Occipital lobe (tissue), 3 donors: ENCODE data around the gene ZBTB37. TPM values are rescaled to one million over a fixed set of nuclear protein-coding genes. Genes with fewer than 3 reads are reported as not detected.
"Not testable (repeated sequence)": the region's sequence is repeated elsewhere in the genome, so short reads cannot be mapped to it uniquely, and the experiment has no call there.

Experiments used
- DNase-seq: peaks from one replicate; lab custom pipeline; 2025; lab: John Stamatoyannopoulos, UW
- small RNA-seq: library from RNA; depleted of rRNA; stranded (forward); fragments of <200 nt; gene quantifications from one replicate; pipeline ENCODE3, GENCODE V24; 2014
- total RNA-seq: library from RNA; depleted of rRNA; stranded (reverse); fragments of >200 nt; gene quantifications from one replicate; pipeline ENCODE4 v1.2.3, GENCODE V29; 2014

Gene ZBTB37
- total RNA-seq, 1 donor from 2014 or later: 52.7 TPM

GRCh38 chr1:173903827-173904531 lies 35.8 kb downstream of the ZBTB37 start:
- no peak for DNase-seq

- DNase-seq: no peak
Observed at GRCh38 chr1:173913111-173913510, 44.9 kb downstream of the ZBTB37 start.

GRCh38 chr1:173914366-173914871 lies 46.2 kb downstream of the ZBTB37 start:
- DNase-seq: no peak

- DNase-seq: no peak
Observed at GRCh38 chr1:173915596-173915995, 47.4 kb downstream of the ZBTB37 start.

- no peak for DNase-seq
Observed at GRCh38 chr1:173916667-173917066, 48.5 kb downstream of the ZBTB37 start.

GRCh38 chr1:173917149-173917548 lies 49.0 kb downstream of the ZBTB37 start, which contains the start of gene SERPINC1:
TSS of gene SERPINC1 (minus strand) at chr1:173917327. CDS start at chr1:173917259, 68 bp downstream.
- DNase-seq: no peak

GRCh38 chr1:173917635-173918493 lies 49.7 kb downstream of the ZBTB37 start:
- no peak for DNase-seq

GRCh38 chr1:173920861-173921260 lies 52.7 kb downstream of the ZBTB37 start:
- DNase-seq: no peak

- no peak for DNase-seq
Observed at GRCh38 chr1:173925306-173926242, 57.4 kb downstream of the ZBTB37 start.

- not testable (repeated sequence) for DNase-seq
Observed at GRCh38 chr1:173930541-173930940, 62.4 kb downstream of the ZBTB37 start.

- DNase-seq: no peak
Observed at GRCh38 chr1:173934440-173934839, 66.3 kb downstream of the ZBTB37 start.

GRCh38 chr1:173937062-173937461 lies 68.9 kb downstream of the ZBTB37 start:
- DNase-seq: no peak

GRCh38 chr1:173946380-173946921 lies 78.3 kb downstream of the ZBTB37 start:
- DNase-seq: no peak

- no peak for DNase-seq
Observed at GRCh38 chr1:173948594-173948993, 80.4 kb downstream of the ZBTB37 start.

Small RNA genes within 50 kb of the gene (small RNA-seq; reads per million reads assigned to genes)
- not detected for gene RNA5SP67

Other genes with a start within 250 kb of the ZBTB37 start
- not detected for gene TEX50, start 233.0 kb upstream of the ZBTB37 start, total RNA-seq
- gene ANKRD45, start 198.5 kb upstream of the ZBTB37 start, total RNA-seq: 26.2 TPM
- 34.9 TPM for gene KLHL20, start 153.4 kb upstream of the ZBTB37 start, total RNA-seq
- gene DARS2, start 43.7 kb upstream of the ZBTB37 start, total RNA-seq: 13.3 TPM
- 25.6 TPM for gene CENPL, start 43.5 kb upstream of the ZBTB37 start, total RNA-seq
- gene GAS5, start 391 bp upstream of the ZBTB37 start, total RNA-seq: 605 TPM
- gene SERPINC1, start 48.9 kb downstream of the ZBTB37 start, total RNA-seq: 0.94 TPM
- gene RC3H1, start 154.0 kb downstream of the ZBTB37 start, total RNA-seq: 36.7 TPM